Mucosa of descending colon (tissue), 3 donors: ENCODE data around the gene S100A16. TPM values are rescaled to one million over a fixed set of nuclear protein-coding genes. Genes with fewer than 3 reads are reported as not detected.

ENCODE experiments used
- ATAC-seq: fragments of 200-7000 bp; cut with Tn5 transposase; one replicate; pipeline ENCODE4 v1.9.1; 2020; ENCODE audit warnings: mild to moderate bottlenecking, moderate library complexity
- DNase-seq, 3 donors: peaks; one replicate each; pipeline ENCODE4 v3.0.0-alpha.2; 2020
- H3K36me3 ChIP-seq: fragments of 200-600 bp; one replicate; pipeline ENCODE4 v1.8.0; 2021; ENCODE audit warnings: low read depth, mild to moderate bottlenecking
- H3K4me1 ChIP-seq: fragments of 200-600 bp; one replicate; pipeline ENCODE4 v1.8.0; 2021; ENCODE audit warnings: low read depth, mild to moderate bottlenecking
- H3K4me3 ChIP-seq: fragments of 200-600 bp; one replicate; pipeline ENCODE4 v1.8.0; 2021; ENCODE audit warnings: mild to moderate bottlenecking
- H3K9me3 ChIP-seq: fragments of 200-600 bp; one replicate; pipeline ENCODE4 v1.8.0; 2021; ENCODE audit warnings: mild to moderate bottlenecking
- intact Hi-C, 2 donors: fragments of 100-400 bp; cut with DNase I in 1 of 2; cut with micrococcal nuclease in 1 of 2; formaldehyde crosslinking; loops; one replicate each; pipeline versions ENCODE4 v1.11.0 to v1.11.1; 2022; cut with DNase I, micrococcal nuclease
- total RNA-seq, 3 donors: library from RNA; stranded (reverse); fragmentation: NEBNext Ultra II Directional in 2 of 3; extraction: Animal tissue kit (Norgen Biotek cat#: 25700) in 2 of 3; gene quantifications; one replicate each; pipeline versions ENCODE4 v1.2.1 to v1.2.4, GENCODE V29; 2021 to 2023
- TF ChIP-seq, protein P1 (sequence below): fragments of 200-600 bp; IDR thresholded peaks from one replicate; pipeline ENCODE4 v1.8.0; 2022; ENCODE audit warnings: antibody characterized with exemption, mild to moderate bottlenecking
- donor health status: DM: no; HTN: no; CAD: no; lungs with moderate emphysema.
- donor health status: DM: no; HTN: no; CAD: no.
- donor health status: DM: no; HTN: yes; CAD: no.

Gene S100A16
- total RNA-seq, 3 donors from 2014 or later = 79.9 to 156 (median 139) TPM

- Histone ChIP-seq H3K9me3 (no peaks in the 10 kb centered on the region), H3K4me3 (no peak overlapping the region), H3K4me1 (peaks cover 35% of the 10 kb centered on the region), H3K36me3 (no peaks in the 10 kb centered on the region)
- peak in 1 of 3 donors; percentile 47 for DNase-seq
- TF ChIP-seq, protein P1, sequence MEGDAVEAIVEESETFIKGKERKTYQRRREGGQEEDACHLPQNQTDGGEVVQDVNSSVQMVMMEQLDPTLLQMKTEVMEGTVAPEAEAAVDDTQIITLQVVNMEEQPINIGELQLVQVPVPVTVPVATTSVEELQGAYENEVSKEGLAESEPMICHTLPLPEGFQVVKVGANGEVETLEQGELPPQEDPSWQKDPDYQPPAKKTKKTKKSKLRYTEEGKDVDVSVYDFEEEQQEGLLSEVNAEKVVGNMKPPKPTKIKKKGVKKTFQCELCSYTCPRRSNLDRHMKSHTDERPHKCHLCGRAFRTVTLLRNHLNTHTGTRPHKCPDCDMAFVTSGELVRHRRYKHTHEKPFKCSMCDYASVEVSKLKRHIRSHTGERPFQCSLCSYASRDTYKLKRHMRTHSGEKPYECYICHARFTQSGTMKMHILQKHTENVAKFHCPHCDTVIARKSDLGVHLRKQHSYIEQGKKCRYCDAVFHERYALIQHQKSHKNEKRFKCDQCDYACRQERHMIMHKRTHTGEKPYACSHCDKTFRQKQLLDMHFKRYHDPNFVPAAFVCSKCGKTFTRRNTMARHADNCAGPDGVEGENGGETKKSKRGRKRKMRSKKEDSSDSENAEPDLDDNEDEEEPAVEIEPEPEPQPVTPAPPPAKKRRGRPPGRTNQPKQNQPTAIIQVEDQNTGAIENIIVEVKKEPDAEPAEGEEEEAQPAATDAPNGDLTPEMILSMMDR = no peak
- no peak for ATAC-seq
- intact Hi-C loops = no loop called here
Measured at GRCh38 chr1:153614189-153614900, 1.4 kb upstream of the S100A16 start.

GRCh38 chr1:153613406-153613805 lies 469 bp upstream of the S100A16 start:
- H3K4me1 ChIP-seq = peaks cover 38% of the 10 kb centered on the region
- no peaks in the 10 kb centered on the region for H3K36me3 ChIP-seq
- ATAC-seq = no peak
- H3K9me3 ChIP-seq = no peaks in the 10 kb centered on the region
- TF ChIP-seq, protein P1 = no peak
- intact Hi-C loops = no loop called here
- no peak overlapping the region for H3K4me3 ChIP-seq
- DNase-seq = no peak

GRCh38 chr1:153612111-153612754 lies 704 bp downstream of the S100A16 start:
- H3K4me3 ChIP-seq = peak overlapping the region; percentile 63
- intact Hi-C loops = no loop called here
- H3K36me3 ChIP-seq = no peaks in the 10 kb centered on the region
- ATAC-seq (no peak), DNase-seq (peak in 1 of 3 donors; percentile 59)
- H3K4me1 ChIP-seq = peaks cover 37% of the 10 kb centered on the region
- H3K9me3 ChIP-seq = no peaks in the 10 kb centered on the region
- TF ChIP-seq, protein P1 = no peak

GRCh38 chr1:153611356-153611755 lies 1.6 kb downstream of the S100A16 start:
- TF ChIP-seq, protein P1 = no peak
- no peak for DNase-seq
- H3K4me1 ChIP-seq = peaks cover 36% of the 10 kb centered on the region

GRCh38 chr1:153610811-153611301 lies 2.1 kb downstream of the S100A16 start:
- TF ChIP-seq, protein P1 = no peak
- H3K4me1 ChIP-seq = peaks cover 36% of the 10 kb centered on the region
- no peaks in the 10 kb centered on the region for H3K9me3 ChIP-seq
- ATAC-seq (no peak), DNase-seq (no peak)
- H3K4me3 ChIP-seq = no peak overlapping the region
- H3K36me3 ChIP-seq = no peaks in the 10 kb centered on the region
- intact Hi-C loops = no loop called here

More at GRCh38 chr1:153611356-153611755, 1.6 kb downstream of the S100A16 start:
- H3K9me3 ChIP-seq = no peaks in the 10 kb centered on the region
- no peak for ATAC-seq
- H3K36me3 ChIP-seq = no peaks in the 10 kb centered on the region
- no peak overlapping the region for H3K4me3 ChIP-seq
- intact Hi-C loops = no loop called here
